HG02970 (cell line): ENCODE results near the gene ZNF485.
"Not testable (repeated sequence)": the region's sequence is repeated elsewhere in the genome, so short reads cannot be mapped to it uniquely, and the experiment has no call there.

Experiments
- ATAC-seq: cut with Tn5 transposase; IDR thresholded peaks from one replicate; pipeline ENCODE4 v1.9.1; 2021; ENCODE audit warnings: mild to moderate bottlenecking, moderate library complexity, moderate number of reproducible peaks; ENCODE audit not compliant: unreplicated experiment, low FRiP score

Gene ZNF485

DNA sequence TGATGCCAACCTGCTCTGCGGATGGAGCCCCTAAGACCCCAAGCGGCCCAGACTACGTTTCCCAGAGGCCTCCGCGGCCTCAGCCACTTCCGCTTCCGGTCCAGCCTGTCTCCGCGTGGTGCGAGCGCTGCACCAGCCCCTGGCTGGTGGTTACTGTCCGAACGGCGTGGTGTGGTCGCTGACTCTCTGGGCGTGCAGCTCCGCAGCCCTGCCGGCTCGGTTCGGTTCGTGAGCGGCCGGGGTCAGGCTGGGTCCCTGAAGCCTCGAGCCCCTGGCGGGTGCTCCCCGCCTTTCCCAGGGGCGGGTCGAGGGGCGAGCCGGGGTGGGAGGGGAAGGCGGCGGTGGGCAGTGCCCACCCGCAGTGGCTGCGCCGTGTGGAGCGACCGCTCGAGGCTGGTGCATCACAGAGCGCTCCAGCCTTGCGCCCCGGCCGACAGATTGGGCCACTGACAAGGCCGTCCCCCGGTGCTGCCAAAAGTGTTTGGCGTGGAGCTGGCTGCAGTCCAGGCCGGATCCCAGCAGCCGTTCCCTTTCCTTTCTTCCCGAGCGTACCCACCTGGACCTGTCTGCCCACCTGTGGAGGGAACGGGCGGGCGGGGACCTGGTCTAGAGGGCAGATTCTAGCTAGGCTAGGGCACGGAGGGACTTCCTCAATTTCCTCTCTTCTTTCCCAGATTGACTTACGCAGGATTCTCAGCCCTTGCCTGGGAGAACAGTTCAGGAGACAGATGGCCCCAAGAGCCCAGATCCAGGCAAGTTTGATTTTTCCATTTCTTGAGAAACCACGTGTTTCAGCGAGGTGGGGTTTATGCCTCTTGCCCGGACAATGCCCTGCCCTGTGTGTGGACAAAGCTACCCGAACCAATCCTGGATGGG lies at the start of gene ZNF485:
Gene ZNF485 (plus strand): TSS at position 116 of the 876 bp plus-strand sequence. CDS start 613 bp downstream, at position 729.
- ATAC-seq, result peak; percentile 94

DNA sequence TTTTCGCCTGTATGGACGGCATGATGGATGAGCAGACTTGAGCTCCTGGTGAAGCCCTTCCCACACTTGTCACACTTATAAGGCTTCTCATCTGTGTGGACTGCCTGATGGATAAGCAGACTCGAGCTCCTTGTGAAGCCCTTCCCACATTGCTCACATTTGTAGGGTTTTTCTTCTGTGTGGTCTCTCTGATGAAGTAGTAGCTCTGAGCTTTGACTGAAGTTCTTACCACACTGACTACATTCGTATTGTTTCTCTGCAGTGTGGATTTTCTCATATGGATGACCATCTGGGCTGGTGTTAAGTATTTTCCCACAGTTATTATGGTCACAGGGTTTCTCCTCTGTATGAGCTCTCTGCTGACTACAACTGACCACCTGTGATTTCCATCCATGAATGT lies 49.0 kb upstream of the ZNF485 start:
- no peak for ATAC-seq

DNA sequence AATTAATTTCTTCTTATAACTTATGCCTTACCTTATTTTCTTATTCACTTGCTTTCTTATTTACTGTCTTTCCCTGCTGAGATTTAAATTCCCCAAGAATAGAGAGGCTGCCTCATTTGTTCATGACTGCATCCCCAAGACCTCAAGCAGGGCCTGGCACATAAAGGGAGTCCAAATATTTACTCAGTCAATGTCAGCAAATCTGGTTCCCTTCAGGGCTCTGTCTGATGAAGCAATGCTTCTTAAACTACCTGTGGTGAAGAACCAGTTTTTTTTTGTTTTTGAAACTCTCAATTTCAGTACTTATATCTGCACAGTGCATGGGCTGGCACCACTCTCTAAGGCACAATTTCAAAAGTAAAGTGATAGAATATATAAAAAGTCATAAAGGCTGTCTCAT lies 36.6 kb upstream of the ZNF485 start:
- ATAC-seq, result no peak

DNA sequence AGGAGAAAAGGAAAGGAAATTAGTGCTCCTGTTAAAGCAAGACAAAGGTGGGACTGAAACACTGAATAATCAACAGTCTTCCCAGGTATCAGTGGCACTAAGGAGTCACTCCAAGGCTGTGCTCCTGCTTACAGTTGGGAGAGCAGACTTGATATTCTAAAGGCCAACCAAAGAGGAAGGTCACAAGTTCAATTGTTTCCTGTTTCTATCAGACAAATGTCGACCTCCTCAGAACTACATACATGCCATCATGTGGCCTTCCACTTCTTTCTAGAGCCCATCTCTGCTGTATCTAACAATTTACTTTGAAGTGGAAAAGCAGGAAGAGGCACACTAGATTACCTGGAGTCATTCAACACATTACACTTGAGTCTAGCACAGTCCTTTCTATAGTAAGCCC lies 35.3 kb upstream of the ZNF485 start:
- ATAC-seq, result no peak

DNA sequence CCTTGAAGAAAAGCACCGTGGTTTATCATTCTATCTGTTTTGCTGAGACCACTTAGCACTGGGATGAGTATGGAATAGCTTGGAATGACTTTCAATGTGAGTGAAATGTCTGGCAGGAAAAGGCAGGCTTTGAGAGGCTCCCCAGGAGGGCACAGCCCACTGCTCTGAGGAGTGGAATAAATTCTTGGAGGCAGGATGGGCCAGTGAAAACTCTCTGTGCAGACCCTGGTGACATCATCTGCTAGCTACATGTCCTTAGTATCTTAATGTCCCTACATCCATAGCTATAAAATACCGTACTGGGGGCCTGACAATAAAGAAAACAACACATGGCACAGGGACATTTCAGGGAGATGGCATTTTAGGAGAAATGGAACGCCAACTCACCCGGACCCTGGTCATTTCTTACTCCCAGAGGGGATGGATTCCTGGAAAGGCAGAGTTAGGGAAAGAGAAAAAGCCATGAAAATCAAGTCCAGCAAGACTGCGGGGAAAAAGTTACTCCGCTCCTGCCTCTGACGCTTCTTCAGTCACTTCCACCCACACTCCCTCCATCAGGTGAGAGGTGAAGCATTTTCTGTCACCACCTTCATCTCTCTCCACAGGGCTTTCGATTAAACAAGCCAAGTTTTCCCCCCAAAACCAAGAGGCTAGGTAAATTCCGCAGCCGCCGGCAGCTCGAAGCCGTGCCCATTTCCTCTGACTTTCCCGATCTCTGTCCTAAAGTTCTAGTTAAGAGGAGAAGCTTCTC lies 32.8 kb upstream of the ZNF485 start:
- no peak for ATAC-seq

DNA sequence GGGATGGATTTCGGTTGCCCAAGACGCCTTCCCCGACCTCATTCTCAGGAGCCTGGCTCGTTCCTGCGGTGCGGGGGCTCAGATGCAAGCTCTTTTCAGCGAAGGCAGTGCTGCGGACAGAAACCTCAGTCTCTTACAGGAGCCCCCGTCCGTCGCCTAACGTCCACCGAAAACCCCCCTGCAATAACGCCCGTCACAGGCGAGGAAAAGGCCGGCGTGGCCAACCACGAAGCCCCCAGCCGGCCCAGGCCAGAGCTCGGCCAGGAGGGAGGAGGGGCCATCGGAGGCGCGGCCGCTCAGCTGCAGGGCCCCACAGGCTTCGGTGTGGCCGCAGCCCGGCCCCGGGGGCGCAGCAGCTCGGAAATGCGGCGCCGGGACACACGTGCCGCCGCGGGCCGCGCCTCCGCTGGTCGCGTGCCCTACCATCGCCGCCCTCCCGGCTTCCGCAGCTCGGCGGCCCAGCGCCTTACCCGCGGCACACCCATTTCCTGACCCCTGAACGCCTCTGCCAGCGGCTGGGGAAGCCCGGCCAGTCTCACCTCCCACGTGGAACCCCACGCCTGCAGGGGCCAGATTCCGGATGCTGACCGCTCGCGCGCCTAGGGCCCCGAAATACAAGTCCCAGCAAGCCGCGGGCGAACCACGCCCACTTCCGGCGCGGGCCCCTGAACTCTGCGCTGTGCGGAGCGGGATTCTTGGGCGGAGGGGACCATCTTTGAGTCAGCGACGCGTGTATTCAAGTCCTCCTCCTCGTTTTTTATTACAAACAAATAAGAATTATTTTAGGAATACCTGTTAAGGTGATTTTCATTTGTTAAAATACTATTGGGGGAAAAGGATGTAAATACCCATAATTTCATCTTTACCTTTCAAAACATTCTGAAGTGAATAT lies 32.0 kb upstream of the ZNF485 start, which contains the start of gene ZNF239:
Gene ZNF239 (minus strand): TSS at position 616 of the 892 bp plus-strand sequence. CDS start 16,537 bp downstream, outside the sequence.
- peak; percentile 97 for ATAC-seq

DNA sequence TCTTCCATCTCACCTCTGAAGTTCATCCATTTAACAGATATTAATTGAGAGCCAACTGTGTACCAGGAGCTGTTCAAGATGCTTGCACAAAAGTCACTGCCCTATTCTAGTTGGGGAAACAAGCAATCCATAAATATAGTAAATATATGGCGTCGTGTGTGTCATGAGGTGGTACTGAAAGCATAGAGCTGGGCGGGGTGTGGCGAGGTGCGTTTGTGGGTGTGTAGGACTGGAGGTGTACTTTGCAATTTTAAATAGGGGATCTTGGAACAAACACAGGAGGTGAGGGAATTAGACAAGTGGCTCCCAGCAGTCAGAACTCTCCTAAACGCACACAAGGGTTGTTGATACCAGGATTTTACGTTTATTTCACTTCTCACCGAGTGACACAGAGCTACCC lies 31.3 kb upstream of the ZNF485 start:
- no peak for ATAC-seq

DNA sequence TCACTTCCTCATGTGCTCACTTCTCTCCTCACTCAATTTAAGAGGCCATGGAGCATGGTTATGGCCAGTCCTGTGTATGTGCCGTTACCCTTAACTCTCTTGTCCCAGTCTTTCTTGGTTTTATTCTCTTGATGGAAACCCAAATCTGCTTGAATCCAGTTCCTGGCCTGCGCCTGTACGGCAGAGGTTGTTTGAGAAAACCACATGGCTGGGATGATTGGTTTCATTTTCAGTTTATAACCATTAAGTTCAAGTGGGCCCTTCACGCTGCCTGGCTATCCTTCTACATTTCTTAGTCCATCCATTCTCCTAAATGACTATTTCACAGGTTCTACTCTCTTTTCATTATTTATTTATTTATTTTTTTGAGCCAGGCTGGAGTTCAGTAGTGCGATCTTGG lies 30.2 kb upstream of the ZNF485 start:
- ATAC-seq, result no peak

DNA sequence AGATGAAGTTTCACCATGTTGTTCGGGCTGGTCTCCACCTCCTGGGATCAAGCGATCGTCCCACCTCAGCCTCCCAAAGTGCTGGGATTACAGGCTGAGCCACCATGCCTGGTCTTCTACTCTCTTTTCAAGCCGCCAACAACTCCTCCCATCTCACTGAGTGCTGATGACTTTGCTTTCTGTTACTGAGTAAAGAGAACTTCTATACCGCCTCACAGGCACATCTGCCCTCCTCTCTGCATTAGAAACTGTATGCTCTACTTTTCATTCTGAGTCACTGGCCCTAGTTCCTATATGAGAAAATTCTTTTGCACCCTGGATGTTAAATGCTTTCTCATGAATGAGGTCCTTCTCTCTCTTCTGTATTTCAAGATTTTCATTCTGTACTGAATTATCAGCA lies 29.7 kb upstream of the ZNF485 start:
- no peak for ATAC-seq

DNA sequence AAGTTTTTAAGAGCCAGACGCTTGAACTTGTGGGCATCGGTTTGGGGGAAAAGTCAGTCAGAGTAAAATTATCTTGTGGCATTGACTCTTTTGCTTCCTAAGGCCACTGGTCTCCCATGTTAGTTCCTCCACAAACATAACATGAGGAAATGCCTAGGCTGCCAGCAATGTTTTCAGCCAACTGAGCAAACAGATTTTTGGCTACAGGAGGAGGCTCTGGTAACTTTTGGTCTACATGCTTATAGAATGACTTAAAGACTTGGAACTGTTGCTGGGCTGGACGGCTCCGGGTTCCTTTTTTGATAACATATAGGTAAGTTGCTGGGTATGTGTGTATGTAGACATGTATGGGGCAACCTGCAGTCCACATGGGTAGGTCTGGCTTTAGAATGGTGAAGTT lies 22.2 kb upstream of the ZNF485 start:
- ATAC-seq, result no peak

DNA sequence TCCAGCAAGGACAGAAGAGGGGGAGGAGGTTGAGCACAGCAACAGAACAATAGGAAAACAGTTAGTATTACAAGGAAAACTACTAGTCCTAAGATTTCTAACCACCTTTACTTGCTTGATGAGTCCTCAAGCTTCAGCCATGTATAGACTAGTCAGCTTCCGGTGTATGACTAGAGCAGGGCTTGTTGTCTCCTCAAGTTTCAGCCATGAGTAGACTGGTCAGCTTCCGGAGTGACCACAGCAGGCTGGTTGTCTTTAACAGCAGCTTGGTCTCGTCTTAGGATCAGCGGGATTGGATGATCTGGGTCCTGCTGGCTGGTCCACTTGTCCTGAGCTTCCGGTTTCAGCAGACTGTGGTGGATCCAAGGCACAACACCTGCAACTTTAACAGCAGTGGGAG lies 21.2 kb upstream of the ZNF485 start:
- no peak for ATAC-seq

DNA sequence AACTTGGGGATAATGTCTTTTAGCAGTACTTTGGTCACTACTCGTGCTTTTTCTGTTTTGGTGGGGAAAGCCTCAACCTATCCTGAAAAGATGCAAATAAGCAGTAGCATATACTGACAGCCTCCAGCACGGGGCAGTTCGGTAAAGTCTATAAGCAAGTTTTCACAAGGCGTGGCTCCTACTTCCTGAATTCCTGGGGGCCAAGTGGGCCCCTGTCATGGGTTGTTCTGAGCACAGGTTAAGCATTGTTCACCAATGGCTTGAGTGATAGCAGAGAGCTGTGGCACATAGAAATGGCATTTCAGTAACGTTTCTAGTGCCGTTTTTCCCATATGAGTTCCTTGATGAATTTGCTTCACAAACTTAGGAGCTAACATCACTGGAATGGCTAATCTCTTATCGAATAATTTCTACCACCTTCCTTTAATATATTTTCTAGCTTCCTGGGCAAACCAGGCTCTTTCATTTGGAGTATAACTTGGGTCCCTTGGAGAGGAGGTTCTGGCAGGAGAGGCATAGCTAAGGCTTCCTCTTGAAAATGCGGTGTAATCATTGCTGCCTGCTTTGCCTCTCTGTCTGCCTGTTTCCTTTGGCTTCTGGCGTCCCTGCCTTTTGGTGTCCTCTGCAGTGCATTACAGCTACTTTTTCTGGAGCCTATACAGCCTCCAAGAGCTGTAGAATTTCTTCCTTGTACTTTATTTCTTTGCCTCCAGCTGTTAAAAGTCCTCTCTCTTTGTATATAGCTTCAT lies 20.1 kb upstream of the ZNF485 start:
- ATAC-seq, result no peak

DNA sequence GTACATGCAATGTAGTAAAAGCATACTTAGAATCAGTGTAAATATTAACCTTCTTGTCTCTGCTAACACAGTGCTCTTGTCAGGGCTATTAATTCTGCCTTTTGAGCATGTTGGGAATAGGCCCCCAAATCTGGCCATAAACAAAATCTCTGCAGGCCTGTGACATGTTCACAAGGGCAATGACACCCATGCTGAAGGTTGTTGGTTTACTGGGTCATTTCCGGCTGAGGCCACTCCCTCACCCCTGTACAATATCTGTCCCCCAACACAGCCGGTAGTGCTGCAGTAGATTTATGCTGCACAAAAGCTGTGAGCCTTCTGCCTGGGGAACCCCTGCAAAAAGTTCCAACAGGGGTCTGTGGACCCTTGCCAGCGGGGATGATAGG lies 19.5 kb upstream of the ZNF485 start:
- not testable (repeated sequence) for ATAC-seq

DNA sequence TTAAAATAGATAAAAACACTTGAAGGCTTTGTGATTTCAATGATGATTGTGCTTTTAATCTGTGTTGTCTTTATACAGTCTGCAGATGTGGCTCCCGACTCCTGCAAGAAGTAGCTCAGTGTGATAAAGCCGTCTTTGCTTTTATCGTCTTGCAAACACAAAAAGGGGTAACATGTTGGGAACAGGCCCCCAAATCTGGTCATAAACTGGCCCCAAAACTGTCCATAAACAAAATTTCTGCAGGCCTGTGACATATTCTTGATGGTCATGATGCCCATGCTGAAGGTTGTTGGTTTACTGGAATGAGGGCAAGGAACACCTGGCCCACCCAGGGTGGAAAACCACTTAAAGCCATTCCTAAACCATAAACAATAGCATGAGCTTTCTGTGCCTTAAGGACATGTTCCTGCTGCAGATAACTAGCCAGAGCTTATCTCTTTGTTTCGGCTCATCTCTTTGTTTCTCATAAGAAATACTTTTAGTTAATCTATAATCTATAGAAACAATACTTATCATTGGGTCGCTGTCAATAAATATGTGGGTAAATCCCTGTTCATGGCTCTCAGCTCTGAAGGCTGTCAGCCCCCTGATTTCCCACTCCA lies 14.8 kb upstream of the ZNF485 start:
- no peak for ATAC-seq

DNA sequence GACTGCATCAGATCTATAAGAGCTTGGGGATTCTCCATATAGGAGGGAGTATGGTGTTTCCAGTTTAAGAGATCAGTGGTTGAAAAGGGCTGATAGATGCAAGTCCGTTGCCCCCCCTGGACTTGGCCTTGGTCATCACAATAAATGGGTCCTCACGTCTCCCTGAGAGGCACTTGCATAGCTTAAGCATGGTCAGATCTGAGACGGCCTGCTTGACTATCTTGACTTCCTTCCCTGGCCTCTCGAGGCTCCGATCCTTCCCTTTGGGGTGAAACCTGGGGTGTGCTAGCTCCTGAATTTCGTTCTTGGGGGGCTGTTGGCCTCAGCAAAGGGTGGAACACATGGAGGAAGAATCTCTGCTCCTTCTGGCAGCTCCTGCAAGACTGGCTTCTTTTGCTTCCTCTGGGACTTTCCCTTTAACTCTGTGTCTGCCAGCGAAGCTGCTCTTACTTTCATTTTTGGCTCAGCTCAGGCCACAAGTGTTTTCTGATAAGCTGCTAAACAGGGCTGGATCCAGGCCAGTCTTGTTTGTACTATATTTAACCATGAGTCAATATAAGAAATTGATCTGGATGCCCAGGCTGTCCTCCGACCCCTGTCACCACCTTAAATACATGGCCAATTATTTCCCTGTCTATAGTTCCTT lies 11.2 kb upstream of the ZNF485 start:
- peak; percentile 92 for ATAC-seq

DNA sequence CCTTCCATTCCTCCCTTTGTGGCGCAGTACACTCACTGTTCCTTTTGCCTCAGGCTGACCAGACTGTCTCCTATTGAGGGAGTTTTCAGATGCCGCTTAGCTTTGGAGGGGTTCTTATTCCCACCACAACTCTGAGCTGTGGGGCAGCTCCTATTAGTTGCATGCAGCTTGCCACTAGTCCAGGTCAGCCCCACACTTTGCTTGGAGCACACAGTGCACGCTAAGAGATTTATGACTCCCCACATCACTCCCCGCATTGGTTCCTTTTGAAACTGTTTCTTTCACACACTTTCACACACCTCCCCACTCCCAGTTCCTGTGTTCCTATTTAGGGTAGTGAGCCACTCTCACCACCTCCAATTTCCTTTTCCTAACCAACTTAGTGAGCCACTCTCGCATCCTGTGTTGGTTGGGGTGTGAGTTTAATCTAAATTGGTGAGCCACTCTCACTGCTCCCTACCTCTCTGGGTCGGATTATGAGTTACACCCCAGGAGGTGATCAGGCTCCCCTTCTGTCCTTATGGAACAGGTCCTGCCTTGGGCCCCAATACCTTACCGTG lies 10.4 kb upstream of the ZNF485 start:
- peak; percentile 32 for ATAC-seq

DNA sequence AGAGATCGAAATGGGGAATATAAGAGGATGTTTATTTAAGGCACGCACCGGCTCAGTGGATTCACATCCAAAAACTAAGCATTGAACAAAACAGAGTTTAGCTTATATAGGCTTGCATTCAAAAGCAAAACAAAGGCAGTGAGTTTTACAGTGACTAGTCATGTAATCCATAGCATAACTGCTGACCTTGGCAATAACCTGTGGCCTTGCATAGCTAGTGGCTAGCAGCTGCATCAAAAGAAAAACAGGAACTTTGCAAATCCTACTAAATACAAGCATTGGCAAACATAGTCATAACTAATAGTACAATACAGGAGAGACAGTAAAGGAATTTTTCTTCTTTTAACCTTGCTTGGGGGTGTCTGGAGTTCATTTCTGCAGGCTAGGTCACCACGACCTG lies 9.7 kb upstream of the ZNF485 start:
- ATAC-seq, result no peak

DNA sequence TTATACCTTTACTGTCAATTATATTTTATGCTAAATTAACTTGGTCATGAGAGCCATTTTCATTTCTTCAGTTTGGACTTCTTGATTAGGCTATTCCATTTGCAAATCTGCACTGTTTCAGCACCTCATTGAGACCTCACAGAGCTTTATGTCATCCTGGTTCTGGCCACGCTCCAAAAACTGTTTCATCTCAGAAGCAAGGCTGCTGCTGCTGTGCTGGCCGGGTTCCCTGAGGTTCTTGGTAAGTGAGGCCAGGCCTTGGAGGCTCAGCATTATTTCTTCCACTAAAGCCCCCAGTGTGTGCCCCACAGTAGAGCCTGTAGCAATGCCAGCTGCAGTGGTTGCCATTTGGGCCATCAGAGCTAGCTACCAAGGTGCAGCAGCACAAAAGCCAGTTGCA lies 7.8 kb upstream of the ZNF485 start:
- no peak for ATAC-seq

DNA sequence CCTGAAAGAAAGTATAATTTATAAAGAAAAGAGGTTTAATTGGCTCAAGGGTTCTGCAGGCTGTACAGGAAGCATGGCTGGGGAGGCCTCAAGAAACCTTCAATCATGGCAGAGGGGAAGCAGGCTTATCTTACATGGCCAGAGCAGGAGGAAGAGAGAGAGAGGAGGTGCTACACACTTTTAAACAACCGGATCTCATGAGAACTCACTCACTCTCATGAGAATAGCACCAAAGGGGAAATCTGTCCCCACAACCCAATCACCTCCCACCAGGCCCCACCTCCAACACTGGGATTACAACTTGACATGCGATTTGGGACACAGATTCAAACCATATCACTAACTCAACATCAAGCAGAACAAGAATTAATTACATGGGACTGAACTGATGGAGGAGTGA lies 6.9 kb upstream of the ZNF485 start:
- ATAC-seq, result no peak
